Stimulated activated CD8-positive, alpha-beta memory T cell treated with anti-CD3 and anti-CD28 coated beads, Interleukin-2, amount 100 ng/mL, for 48 hours (primary cell): ENCODE measurements around the gene CEP131.
"Not testable (repeated sequence)": the region's sequence is repeated elsewhere in the genome, so short reads cannot be mapped to it uniquely, and the experiment has no call there.

Experiments
- DNase-seq, 2 donors: peaks; one replicate each; pipeline ENCODE4 v3.0.0-alpha.2; 2020; ENCODE audit warnings: low read depth in 2 of 2

Gene CEP131

DNA sequence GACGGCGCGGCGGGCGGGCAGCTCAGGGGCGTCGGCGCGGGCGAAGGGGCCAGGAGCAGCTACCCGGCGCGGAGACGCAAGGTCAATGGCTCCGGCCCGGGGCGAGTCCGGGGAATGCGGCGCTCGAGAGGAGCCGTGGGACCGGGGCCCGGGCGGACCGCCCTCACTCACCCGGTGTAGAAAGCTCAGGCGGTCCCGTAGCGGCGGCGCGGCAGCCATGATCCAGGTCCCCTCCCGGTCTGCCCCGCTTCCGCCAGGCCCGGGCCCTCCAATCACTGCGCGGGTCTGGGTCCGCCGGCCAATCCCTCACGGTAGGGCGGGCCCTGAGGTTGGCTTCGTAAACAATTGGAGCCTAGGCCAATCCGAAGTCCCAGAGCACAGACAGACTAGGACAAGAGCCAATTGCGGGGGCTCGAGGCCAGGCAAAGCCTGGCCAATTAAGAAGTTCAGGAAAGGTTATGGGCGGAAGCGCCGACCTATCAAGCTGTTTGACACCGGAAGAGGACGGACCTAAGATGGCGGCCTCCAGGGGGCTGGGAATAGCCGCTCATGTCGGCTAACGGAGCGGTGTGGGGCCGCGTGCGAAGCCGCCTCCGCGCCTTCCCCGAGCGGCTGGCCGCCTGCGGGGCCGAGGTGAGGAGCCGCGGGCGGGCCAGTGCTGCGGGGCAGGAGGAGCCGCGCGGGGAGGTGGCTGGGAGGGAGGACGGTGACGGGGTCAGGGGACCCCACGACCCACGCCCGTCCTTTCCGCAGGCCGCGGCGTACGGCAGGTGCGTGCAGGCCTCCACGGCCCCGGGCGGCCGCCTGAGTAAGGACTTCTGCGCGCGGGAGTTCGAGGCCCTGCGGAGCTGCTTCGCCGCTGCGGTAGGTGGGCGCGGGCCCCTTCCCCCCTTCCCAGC is 16.3 kb upstream of the CEP131 start, which contains the start of the genes NDUFAF8 and TEPSIN:
Gene NDUFAF8 (plus strand): TSS at position 504 of the 899 bp plus-strand sequence. CDS start 46 bp downstream, at position 550.
Gene TEPSIN (minus strand): TSS at position 241 of the 899 bp plus-strand sequence. CDS start 22 bp downstream, at position 219.
- peak; percentile 86 to 90 for DNase-seq

DNA sequence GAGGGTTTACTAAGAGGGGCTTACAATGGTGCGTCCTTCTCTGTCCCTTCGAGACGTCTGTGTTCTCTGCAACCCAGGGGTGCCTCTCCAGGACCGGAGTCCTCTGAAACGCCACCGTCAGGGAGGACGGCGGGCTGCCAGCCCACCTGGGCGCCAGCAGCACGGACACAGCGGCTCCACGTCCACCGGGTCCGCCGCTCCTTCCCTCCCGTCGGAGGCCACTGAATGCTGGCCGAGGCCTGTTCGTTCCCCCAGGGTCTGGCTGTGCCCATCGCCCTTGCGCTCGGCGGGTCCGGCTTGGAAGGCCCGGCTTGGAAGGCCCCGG is 15.7 kb upstream of the CEP131 start:
- no peak for DNase-seq

DNA sequence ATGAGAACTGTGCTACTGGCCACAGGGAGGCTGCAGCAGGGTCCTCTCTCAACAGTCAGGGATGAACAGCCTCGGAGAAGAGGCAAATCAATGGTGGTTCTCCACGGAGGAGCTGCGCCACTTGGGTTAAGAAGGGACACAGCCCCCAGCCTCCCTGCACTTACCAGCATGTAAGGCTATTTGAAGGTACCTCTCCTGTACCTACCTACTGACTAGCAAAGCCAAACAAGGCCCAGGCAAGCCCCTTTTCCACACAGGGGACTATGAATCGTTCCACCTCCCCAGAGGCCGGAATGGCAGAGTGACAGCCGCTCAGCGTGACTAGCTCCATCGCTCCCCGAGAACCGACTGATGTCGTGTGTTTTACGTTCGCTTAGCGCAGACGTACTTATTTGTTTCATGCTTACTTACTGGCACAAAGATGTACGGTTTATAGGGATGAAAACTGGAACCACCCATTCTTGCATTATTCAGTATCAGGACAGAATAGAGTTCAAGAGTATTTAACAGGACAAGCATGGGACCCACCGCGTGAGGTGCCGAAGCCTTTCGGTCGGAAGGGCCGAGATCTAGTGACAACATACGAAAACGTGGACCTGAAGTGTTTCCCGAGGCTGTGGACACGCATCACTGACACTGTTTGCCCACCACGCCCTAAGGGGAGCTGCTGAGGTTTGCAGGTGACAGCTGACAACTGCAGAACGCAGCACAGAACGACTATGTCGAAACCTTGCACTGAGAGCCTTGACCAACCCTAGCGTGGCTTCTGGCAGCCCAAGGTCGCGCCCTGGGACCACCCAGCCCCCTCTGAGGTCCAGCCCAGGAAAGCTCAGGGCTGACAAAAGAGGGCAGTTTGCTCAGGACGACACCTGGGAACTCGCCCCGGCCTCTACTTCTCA is 15.1 kb upstream of the CEP131 start:
- no peak for DNase-seq

DNA sequence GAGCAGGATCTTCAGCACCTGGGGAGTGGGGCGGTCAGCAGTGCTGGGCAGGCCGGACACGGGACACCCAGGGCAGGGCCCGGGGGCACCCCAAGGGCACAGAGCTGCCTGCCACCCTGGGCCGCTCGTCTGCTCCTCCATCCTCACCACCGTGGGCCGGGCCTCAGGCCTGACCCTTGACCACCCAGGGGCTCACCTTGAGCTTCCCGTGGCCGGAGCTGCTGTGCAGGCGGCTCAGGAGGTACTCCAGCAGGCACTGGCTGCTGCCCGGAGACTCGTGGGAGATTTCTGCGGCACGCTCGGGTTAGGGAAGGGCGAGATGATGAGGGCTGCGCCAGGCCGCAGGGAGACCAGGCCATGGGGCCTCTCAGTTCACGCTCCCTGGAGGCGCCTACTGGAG is 14.0 kb upstream of the CEP131 start:
- DNase-seq, result no peak

DNA sequence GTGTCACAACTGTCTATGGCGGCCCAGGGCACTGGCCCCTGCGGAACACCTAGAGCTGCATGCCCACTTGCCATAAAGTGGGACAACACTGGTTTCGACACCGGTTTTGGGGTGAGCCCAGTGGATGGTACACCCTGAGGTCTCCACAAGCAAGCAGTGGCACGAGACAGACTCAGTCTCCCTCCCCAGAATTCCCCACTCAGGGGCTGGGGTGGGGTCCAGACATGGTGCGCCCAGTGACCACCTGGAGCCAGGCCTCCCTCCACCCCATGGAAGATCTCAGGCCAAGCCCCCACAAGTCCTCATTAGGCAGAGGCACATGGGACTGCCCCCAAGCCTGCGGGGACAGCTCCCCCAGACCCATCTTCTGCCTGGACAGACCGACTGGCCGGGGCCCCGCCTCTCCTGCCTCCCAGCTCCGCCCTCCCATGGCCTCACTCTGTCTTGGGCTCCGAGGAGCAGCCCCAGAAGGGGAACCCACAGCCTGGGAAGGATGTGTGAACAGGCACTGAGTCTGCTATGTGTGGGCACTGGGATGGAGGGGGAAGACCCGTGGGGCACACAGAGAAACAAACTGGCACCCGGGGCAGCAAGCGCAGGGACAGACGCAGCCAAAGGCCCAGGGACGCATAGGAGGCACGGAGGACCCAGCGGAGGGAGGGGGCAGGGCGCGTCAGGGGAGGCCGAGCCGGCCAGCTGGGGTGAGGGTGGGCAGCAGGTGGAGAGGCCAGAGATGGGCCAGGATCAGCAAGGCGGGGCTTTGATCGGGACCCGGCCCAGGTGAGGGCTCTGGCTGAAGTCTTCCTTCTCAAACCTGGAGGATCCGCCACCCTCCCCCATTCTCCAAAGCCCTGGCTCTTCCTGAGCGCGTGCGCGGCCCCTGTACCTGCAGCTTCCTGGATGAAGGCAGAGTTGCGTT is 13.3 kb upstream of the CEP131 start:
- no peak for DNase-seq

DNA sequence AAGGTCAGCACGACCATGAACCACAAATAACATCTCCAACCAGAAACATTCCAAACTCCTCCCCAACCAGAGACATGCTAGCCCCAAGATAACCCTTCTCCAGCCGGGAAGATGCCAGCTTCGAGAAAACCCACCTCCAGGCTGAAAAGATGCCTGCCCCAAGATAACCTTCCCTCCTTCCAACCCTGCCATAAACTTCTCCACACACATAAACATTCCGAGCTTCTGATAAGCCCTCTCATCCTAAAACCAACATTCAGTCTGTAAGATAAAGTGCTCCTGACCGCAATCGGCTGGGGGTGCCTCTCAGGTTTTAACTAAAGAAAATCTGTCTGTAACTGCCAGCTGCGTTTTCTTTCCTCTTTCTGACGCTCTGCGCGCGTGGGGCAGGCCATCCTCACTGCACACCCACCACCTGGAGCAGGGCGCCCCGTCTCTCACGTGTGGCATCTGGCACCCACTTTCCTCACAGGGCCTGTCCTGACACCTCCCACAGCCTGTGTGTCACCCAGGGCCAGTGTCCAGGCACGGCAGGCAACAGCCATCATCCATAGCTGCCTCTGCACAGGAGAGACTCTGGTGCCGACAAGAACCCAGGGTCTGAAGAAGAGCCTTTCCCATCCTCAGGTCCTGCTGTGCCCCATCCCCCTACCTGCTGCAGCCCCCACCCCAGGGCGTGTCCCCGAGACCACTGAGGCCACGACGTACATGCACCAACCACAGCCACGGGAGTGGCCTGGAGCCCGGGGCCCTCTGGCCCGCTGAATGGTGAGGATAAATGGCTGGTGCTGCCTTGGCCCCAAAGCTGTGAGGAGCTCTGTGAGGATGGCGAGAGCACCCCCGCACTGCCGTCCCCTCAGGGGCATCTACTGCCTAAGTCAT is 12.4 kb upstream of the CEP131 start:
- no peak for DNase-seq

DNA sequence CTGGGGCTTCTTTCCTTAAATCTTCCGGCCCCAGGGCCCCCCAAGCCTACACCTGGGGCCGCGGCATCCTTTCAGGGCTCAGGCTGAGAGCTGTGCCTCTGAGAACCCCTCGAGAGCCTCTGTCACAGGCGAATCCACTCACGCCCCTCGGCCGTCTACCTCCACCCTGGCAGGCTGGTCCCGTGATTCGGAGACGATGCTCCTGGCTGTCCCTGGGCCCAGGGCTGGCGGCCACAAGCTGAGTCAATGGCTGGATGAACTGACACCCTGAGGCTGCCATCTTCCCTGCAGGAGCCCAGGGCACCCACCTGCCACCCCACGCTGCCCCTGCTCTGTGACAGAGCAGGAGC is 11.7 kb upstream of the CEP131 start:
- DNase-seq, result no peak

DNA sequence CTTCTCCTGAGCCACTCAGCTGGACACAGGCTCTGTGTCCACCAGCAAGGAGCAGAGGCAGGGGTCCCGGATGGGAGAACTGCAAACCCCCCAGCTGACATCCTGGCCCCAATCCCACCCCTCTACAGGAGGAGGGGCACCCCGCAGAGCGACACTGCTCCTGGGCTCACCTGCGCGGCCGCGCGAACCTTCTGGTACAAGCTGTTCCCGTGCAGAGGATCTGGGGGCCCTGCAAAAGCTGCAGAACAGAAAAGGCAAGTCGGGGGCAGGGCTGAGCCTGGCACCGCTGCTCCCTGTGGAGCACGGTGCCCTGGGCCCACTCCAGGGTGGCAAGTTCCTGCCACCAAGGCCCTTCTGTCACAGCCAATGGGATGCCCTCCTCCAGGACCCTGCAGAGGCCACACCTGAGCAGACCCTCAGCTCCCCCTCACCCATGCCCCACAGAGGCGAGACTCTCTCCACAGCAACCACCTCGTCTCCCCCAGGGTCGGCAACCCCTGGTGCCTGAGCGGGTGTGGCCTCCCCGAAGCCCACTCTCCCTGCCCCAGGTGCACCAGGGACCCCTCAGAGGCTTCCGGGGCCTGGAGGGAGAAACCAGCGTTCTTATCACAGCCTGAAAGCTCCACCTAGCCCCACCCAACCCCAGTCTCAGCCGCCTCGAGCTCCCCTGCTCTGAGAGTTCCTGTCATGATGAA is 11.2 kb upstream of the CEP131 start:
- DNase-seq, result no peak

DNA sequence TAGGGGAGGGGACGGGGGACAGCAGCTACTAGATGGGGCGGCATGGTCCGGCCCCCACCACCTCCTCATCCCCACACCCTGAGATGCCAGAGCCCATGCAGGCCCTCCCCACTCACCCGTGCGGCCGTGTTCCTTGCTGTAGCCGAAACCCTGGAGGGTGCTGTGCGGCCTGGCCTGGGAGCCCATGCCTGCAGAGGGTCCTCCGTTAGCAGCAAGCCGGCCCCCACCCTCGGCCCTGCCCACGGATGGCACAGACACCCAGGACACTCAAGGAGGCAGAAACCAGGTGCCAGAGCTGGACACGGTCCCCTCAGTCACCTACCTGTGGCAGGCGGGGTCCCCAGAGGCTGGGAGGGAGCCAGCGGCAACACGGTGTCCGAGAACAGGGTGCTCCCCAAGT is 10.6 kb upstream of the CEP131 start:
- DNase-seq, result no peak

DNA sequence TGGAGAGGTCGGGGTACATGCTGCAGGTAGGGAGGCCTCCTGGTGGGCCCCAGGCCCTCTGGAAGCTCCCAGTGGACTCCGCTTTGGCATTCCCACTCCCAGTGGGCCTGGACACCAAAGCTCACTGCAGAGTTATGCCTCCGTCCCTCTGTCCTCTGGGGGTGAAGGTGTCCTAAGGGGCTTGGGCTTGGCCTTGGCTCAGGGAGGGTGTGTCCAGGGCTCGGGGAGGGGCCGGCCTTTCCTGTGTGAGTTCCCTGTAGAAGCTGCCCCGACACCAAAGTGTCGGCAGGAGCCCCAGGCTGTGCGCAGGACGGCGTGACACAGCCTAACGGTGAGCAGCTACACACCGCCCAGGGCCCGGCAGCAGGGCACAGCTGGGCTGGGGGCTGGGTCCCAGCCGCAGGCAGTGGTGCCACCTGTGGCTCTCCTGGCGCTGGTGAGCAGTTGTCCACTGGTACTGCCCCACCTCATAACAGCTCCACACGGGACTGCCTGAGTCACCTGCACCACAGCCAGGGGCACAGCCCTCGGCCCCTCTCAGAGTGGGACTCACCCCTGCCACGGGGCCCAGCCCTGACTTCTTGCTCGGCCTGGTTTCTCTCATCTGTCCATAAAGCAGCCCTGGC is 10.0 kb upstream of the CEP131 start:
- DNase-seq, result no peak

DNA sequence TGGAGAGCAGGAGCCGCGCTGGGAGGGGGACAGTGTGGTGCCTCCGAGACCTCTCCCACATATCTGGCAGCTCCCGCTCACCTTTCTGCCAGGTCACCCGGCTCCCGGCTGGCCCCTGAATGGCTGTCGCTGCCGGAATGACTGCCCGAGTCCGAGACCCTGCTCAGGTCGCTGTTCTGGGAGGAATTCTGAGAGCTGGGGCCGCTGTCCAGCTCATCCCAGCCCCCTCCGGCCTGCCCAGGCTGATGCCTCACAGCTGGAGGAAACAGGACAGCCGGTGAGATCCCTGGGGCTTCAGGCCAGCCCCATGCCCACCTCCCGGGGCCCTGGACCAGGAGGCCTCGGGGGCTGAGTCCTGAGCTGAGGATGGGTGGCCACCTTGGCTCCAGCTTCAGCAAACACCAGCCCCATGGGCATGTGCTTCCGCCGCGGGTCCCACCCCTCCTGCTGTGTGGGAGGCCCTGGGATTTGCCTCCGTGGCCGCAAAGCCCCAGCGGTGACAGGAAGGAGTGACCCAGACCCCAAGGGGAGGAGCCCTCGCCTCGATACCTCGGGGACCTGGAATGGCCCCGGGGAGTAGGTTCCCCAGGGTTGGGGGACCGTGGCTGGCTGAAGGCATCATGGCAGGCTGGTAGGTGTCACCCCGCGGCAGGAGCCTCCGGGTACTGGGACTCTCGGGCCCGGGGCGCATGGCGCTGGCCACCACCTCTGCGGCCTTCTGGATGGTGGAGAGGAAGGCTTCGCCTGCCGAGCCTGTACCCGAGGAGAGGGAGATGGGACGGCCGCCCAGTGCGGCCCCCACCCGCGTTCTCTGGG is 9.2 kb upstream of the CEP131 start:
- DNase-seq, result no peak

DNA sequence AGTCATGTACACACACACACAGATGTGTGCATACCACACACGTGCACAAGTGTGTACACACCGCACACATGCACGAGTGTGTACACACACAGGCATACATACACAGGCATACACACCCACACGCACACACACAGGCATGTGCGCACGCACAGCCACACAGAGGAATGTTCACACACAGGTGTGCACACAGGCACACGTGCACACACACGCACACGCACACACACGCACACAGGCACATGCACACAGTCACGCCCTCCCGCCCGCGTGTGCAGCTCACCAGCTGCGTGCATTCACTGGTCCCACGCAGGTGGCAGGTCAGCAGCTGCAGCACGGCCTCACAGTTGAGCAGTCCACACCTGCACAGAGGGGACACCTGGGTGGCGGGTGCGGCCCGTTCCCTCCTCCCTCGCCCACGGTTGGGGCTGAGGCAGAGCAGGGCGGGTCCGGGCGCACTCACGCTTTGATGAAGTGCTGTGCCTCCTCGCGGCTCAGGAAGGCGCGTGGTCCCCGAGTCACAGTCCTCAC is 8.4 kb upstream of the CEP131 start:
- no peak for DNase-seq

DNA sequence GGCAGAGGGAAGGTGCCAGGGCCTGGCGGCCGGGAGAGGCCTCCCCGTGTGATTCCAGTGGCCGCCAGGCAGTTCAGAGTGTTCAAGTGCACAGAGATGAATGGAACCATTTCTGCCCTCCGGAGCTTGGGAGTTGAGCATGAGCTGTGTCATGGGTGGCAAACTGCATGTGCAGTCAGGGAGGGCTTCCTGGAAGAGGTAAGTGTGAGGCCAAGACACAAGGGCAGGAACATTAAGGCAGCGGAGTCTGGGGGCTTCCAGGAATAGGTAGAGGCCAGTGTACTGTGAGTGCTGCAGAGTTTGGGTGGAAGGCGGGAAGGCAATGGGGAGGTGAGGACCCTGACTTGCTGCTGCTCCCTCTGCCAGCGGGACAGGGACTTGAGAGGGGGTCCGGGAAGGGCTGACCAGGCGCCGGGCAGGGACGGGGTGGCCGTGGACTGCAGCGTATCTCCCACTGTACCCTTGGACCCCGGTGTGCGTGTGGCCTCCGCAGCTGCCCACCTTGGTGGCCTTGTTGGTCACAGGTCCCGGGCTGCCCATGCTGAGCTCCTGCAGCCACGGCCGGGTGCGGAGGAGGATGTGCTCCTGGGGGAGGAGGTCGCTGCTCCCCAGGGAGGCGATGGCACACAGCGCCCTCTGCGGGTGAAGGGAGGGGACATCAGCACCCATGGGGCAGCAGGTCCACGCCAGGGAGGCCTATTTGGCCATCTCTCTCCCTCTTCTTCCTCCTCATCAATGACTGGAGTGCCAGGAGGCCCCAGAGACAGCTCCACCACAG is 7.5 kb upstream of the CEP131 start:
- no peak for DNase-seq

DNA sequence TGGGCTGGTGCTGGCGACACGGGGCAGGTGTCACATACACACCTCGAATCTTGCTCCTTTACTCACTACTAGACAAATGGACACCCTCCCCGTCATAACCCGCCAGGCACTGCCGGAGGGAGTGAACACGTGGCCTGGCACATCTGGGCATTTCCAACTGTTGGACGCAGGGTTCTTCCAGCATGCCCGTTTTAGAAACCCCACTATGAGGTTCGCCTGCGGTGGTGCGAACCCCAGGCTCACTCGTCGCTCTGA is 6.8 kb upstream of the CEP131 start:
- no peak for DNase-seq

DNA sequence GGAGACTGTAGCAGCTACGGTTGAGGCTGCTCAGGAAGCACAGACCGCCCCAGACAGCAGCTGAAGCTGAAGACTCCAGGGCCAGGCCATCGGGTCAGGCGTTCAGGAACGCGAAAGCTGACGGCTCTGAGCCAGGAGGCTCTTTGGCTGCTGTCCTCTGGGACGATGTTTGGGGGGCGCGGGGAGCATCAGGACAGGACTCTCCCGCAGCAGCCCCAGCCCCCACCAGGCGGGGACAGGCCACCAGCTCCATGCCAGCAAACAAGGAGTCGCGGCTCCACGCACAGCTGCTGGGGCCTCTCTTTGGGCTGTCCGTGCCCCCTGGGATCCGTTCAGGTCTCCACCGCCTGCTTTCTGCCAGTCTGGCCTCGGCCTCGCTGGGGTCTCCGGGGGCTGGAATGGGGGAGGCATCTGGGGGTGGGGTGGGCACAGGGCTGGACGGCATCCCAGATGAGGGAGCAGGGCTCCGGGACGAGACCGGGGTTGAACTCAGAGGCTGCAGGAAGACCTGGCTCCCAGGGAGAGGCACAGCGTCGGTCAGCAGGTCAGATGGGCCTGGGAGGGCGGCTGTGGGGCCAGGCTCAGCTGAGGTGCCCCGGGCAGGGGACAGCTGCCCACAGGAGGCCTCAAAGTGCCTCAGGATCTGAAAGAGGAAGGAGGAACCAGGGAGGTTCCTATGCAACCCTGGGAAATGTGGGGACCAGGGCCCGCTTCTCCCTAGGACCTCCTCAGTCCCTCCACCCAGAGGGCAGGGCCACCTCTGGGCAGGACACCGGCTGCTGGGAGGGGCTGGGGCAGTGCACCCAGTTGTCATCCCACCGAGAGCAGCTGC is 6.3 kb upstream of the CEP131 start:
- DNase-seq, result no peak

DNA sequence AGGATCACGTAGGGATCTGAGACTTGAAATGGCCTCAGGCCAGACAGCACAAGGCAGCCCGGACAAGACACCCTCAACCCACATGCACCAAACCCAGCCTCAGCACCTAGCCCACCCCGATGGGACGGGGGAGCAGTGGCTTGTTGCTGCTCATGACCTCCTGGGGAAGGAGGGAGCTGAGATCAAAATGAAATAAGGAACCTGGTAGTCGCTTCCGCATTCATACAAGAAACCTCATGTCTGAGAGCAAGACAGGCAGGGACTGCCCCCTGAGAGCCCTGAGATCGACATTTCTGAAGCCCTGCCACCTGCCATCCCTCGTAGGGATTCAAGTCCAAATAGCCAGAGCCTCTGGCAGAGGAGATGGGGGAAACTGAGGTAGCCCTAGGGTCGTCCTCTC is 5.7 kb upstream of the CEP131 start:
- DNase-seq, result no peak

DNA sequence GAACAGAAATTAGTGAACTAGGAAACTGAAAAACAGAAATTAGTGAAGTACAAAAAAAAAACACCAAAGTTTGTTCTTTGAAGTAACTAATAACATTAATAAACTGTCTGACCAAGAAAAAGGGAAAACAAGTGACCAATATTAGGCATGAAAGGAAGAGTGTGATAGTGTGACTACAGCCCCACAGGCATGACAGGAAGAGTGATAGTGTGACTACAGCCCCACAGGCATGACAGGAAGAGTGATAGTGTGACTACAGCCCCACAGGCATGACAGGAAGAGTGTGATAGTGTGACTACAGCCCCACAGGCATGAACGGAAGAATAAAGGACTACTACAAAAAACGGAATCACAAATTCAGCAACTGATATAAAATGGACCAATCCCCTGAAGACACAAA is 4.9 kb upstream of the CEP131 start:
- DNase-seq, result not testable (repeated sequence)
